HEK293T (cell line): Measurements from ENCODE around the gene SMAD4.
"Not testable (repeated sequence)": the region's sequence is repeated elsewhere in the genome, so short reads cannot be mapped to it uniquely, and the experiment has no call there.

Experiments used
- CTCF ChIA-PET: fragments of 350-600 bp; formaldehyde crosslinking; extraction: SDS; loops from one replicate; lab custom pipeline; 2021; ENCODE audit warnings: antibody characterized with exemption, inconsistent platforms; lab: Yijun Ruan, JAX
- POLR2A ChIA-PET: fragments of 350-600 bp; formaldehyde crosslinking; extraction: SDS; loops from one replicate; lab custom pipeline; 2020; ENCODE audit warnings: antibody characterized with exemption, inconsistent platforms; lab: Yijun Ruan, JAX
- DNase-seq: peaks from one replicate; pipeline ENCODE4 v3.0.0; 2012; ENCODE audit warnings: mixed read lengths; ENCODE audit errors: extremely low spot score
- ARNT ChIP-seq: fragments of 450-650 bp; IDR thresholded peaks from 2 replicates; pipeline ENCODE4 v1.6.1; 2017; ENCODE audit warnings: mild to moderate bottlenecking
- BHLHE40 ChIP-seq: fragments of 450-650 bp; IDR thresholded peaks from 2 replicates; pipeline ENCODE4 v1.6.1; 2016; ENCODE audit warnings: mild to moderate bottlenecking, moderate library complexity, borderline replicate concordance
- CTBP1 ChIP-seq: fragments of 450-650 bp; IDR thresholded peaks from 2 replicates; pipeline ENCODE4 v1.6.1; 2016; ENCODE audit warnings: borderline replicate concordance
- ELF4 ChIP-seq: fragments of 450-650 bp; IDR thresholded peaks from 2 replicates; pipeline ENCODE4 v1.6.1; 2017; ENCODE audit warnings: antibody characterized with exemption
- FOXA1 ChIP-seq: fragments of 450-650 bp; IDR thresholded peaks from 2 replicates; pipeline ENCODE4 v1.6.1; 2016; ENCODE audit warnings: mild to moderate bottlenecking
- FOXK2 ChIP-seq: fragments of 450-650 bp; IDR thresholded peaks from 2 replicates; pipeline ENCODE4 v1.6.1; 2016; ENCODE audit warnings: mild to moderate bottlenecking
- FOXM1 ChIP-seq: fragments of 450-650 bp; IDR thresholded peaks from 2 replicates; pipeline ENCODE4 v1.6.1; 2017; ENCODE audit warnings: mild to moderate bottlenecking, borderline replicate concordance
- HDGF ChIP-seq: fragments of 450-650 bp; IDR thresholded peaks from 2 replicates; pipeline ENCODE4 v1.6.1; 2017; ENCODE audit warnings: antibody characterized with exemption, borderline replicate concordance
- L3MBTL2 ChIP-seq: fragments of 450-650 bp; conservative IDR thresholded peaks from 2 replicates; pipeline ENCODE4 v1.6.1; 2016; ENCODE audit warnings: mild to moderate bottlenecking
- LEF1 ChIP-seq: fragments of 450-650 bp; IDR thresholded peaks from 2 replicates; pipeline ENCODE4 v1.6.1; 2017; ENCODE audit warnings: mild to moderate bottlenecking, borderline replicate concordance
- NFRKB ChIP-seq: fragments of 450-650 bp; IDR thresholded peaks from 2 replicates; pipeline ENCODE4 v1.6.1; 2016; ENCODE audit warnings: mild to moderate bottlenecking, moderate library complexity
- SP1 ChIP-seq: fragments of 450-650 bp; IDR thresholded peaks from 2 replicates; pipeline ENCODE4 v1.6.1; 2017
- SUZ12 ChIP-seq: fragments of 450-650 bp; IDR thresholded peaks from 2 replicates; pipeline ENCODE4 v1.6.1; 2016; ENCODE audit warnings: mild to moderate bottlenecking
- TARDBP ChIP-seq: fragments of 450-650 bp; IDR thresholded peaks from 2 replicates; pipeline ENCODE4 v1.6.1; 2016
- ZNF384 ChIP-seq: fragments of 450-650 bp; IDR thresholded peaks from 2 replicates; pipeline ENCODE4 v1.6.1; 2016
- TF ChIP-seq, protein P1 (sequence below): fragments of 450-650 bp; IDR thresholded peaks from 2 replicates; pipeline ENCODE4 v1.6.1; 2016

SMAD4 gene

DNA sequence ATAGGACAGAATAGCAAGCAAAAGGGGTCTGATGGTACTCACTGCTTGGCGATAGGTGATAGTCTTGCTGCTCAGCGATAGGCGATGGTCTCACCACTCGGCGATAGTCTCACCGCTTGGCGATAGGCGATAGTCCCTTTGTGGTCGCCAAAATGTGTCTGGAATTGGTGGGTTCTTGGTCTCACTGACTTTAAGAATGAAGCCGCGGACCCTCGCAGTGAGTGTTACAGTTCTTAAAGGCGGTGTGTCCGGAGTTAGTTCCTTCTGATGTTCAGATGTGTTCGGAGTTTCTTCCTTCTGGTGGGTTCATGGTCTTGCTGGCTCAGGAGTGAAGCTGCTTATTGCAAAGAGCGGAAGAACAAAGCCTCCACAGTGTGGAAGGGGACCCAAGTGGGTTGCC is 90.0 kb downstream of the SMAD4 start:
- POLR2A ChIA-PET, CTCF ChIA-PET, DNase-seq: not testable (repeated sequence)

DNA sequence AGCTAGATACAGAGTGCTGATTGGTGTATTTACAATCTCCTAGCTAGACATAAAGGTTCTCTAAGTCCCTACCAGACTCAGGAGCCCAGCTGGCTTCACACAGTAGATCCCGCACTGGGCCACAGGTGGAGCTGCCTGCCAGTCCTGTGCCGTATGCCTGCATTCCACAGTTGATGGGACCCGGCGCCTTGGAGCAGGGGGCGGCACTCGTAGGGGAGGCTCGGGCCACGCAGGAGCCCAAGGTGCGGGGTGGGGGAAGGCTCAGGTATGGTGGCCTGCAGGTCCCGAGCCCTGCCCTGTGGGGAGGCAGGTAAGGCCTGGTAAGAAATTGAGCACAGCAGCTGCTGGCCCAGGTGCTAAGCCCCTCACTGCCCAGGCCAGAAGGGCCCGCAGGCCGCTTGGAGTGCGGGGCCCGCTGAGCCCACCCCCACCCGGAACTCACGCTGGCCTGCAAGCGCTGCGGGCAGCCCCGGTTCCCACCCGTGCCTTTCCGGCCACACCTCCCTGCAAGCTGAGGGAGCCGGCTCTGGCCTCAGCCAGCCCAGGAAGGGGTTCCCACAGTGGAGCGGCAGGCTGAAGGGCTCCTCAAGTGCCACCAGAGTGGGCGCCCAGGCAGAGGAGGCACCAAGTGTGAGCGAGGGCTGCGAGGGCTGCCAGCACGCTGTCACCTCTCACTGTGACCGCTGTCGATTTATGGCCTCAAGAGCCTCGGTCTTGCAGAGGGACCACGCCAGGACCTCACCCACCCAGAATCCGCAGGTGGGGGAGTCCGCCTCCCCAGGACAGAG is 91.0 kb downstream of the SMAD4 start:
- ChIA-PET CTCF (no interaction called here), POLR2A (no interaction called here)
- no peak for TF ChIP-seq TARDBP
- no peak for TF ChIP-seq L3MBTL2
- DNase-seq = no peak

DNA sequence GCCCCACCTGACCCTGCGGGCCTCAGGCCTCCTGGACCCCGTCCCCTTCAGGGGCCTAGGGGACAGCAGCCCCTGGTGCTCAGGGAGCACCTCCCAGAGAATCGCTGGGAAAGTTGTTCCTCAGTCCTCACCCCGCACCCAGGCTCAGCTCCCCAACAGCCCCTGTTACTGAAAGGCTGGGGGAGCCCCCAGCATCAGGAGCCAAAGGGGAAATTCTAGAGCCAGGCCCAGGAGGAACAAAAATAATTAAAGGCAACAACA is 91.5 kb downstream of the SMAD4 start:
- CTCF ChIA-PET = no interaction called here
- TF ChIP-seq SP1 (no peak), CTBP1 (no peak), TARDBP (no peak), FOXA1 (no peak), LEF1 (no peak), NFRKB (no peak), ARNT (no peak), FOXM1 (no peak), L3MBTL2 (no peak), BHLHE40 (no peak), SUZ12 (no peak), ELF4 (no peak), HDGF (no peak), FOXK2 (no peak), ZNF384 (no peak)
- TF ChIP-seq, protein P1, sequence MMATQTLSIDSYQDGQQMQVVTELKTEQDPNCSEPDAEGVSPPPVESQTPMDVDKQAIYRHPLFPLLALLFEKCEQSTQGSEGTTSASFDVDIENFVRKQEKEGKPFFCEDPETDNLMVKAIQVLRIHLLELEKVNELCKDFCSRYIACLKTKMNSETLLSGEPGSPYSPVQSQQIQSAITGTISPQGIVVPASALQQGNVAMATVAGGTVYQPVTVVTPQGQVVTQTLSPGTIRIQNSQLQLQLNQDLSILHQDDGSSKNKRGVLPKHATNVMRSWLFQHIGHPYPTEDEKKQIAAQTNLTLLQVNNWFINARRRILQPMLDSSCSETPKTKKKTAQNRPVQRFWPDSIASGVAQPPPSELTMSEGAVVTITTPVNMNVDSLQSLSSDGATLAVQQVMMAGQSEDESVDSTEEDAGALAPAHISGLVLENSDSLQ = no peak
- POLR2A ChIA-PET = no interaction called here
- DNase-seq = no peak

DNA sequence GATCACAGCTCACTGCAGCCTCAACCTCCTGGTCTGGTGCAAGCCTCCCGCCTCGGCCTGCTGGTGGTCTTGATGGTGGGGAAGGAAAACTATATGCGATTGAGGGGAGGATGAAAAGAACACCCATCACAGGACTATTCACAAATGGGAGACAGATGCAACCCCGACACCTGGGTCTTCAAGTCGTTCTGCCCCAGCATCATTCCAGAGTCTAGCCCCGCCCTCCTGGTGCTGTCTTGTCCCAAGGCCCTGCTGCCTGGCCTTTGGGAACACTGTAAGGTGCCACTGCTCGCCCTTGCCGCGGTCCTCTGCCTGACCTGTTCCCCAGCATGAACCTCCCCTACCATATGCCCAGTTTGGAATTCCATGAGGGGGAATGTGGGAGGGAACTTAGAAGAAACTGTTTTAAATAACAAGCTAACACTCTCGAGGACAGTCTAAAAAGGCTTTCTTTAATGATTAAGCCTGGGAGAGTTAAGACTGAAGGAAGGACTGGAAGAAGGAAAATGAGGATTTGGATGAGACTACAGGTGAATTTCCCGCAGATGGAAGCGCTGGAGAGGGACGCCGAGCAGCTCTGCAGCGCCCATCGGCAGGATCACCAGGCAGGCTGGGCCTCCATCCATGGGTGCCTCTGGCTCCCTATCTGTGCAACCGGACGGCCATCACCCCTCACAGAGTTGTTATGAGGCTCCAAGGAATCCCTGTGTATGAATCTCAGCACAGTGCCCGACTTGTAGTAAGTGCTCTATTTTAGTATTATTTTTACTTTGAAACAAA is 92.4 kb downstream of the SMAD4 start:
- ChIA-PET POLR2A (no interaction called here), CTCF (no interaction called here)
- DNase-seq = no peak
- TF ChIP-seq FOXA1 = no peak
- no peak for TF ChIP-seq ARNT
- no peak for TF ChIP-seq SP1
- TF ChIP-seq FOXM1 = no peak
- no peak for TF ChIP-seq TARDBP
- no peak for TF ChIP-seq NFRKB
- TF ChIP-seq L3MBTL2 = no peak
- TF ChIP-seq, protein P1 = no peak
- TF ChIP-seq ELF4 = no peak
- no peak for TF ChIP-seq BHLHE40
- TF ChIP-seq HDGF = no peak
- TF ChIP-seq FOXK2 = no peak
- TF ChIP-seq CTBP1 = no peak
- no peak for TF ChIP-seq LEF1
- no peak for TF ChIP-seq ZNF384
- no peak for TF ChIP-seq SUZ12

DNA sequence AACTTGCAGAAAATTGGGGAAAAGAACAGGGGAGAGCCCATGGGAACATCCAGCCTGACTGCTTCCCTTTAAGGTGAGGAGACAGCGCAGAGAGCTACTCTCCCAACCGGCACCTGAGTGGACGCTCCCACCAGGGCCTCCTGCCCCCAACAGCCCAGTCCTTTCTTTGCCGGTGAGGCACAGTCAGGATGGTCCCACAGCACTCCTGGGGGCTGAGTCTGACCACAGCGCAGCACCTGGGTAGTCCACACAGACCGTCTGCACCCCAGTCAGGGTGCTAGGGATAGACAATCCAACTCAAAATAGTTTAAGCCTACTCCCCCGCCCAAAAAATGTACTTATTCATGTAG is 93.0 kb downstream of the SMAD4 start:
- DNase-seq = no peak
- TF ChIP-seq CTBP1 (no peak), FOXM1 (no peak)
- POLR2A ChIA-PET = no interaction called here
- CTCF ChIA-PET = no interaction called here

DNA sequence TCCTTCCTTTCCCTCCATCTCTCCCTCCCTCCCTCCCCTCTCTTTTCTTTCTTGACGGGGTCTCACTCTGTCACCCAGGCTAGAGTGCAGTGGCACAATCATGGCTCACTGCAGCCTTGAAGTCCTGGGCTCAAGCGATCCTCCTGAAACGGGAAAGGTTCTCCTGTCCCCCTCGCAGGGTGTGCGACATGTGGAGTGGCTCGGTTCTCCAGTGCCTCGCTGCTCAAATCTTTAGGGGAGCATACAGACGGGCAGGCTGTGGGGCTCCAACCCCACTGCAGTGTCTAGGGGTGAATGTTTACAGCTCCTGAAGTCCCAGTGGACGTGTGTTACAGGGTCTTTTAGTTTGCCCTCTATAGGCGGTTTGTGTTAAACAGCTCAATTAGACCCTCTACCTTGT is 93.5 kb downstream of the SMAD4 start:
- CTCF ChIA-PET = no interaction called here
- no peak for DNase-seq
- no peak for TF ChIP-seq SP1
- TF ChIP-seq, protein P1 = no peak
- TF ChIP-seq FOXK2 = no peak
- no peak for TF ChIP-seq LEF1
- no peak for TF ChIP-seq ZNF384
- TF ChIP-seq BHLHE40 = no peak
- no peak for TF ChIP-seq CTBP1
- no peak for TF ChIP-seq NFRKB
- no peak for TF ChIP-seq HDGF
- no peak for TF ChIP-seq TARDBP
- no peak for TF ChIP-seq FOXA1
- no peak for TF ChIP-seq FOXM1
- no peak for TF ChIP-seq L3MBTL2
- TF ChIP-seq ELF4 = no peak
- TF ChIP-seq SUZ12 = no peak
- no peak for TF ChIP-seq ARNT
- POLR2A ChIA-PET = no interaction called here

DNA sequence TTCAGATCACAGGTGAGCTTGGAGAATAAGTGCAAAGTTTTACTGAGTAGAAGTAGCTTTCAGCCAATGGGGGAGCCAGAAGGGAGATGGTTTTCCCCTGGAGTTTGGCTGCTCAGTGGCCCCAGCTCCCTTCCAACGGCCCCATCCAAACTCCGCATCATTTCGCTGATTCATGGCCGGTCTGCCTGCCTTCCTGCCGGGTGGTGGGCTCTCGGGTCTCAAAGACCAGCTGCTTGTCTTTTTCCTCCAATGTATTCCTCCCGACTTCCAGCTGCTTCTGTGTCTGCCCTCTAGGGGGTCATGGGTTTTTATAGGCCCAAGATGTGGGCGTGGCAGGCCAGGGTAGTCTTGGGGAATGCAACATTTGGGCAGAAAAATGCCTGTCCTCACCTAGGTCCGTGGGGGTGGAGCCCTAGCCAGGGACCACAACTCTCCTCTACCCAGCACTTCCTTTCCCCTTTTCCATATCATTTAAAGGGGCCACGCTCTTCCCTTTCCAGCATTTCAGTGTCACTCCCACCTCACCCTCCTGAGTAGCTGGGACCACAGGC is 94.0 kb downstream of the SMAD4 start:
- ChIA-PET POLR2A (no interaction called here), CTCF (no interaction called here)
- DNase-seq = no peak
- TF ChIP-seq ARNT (no peak), TARDBP (no peak), SUZ12 (no peak), ZNF384 (no peak), BHLHE40 (no peak), FOXA1 (no peak), L3MBTL2 (no peak), CTBP1 (no peak)
